ENCODE measurements around the gene CUL9.

DNA sequence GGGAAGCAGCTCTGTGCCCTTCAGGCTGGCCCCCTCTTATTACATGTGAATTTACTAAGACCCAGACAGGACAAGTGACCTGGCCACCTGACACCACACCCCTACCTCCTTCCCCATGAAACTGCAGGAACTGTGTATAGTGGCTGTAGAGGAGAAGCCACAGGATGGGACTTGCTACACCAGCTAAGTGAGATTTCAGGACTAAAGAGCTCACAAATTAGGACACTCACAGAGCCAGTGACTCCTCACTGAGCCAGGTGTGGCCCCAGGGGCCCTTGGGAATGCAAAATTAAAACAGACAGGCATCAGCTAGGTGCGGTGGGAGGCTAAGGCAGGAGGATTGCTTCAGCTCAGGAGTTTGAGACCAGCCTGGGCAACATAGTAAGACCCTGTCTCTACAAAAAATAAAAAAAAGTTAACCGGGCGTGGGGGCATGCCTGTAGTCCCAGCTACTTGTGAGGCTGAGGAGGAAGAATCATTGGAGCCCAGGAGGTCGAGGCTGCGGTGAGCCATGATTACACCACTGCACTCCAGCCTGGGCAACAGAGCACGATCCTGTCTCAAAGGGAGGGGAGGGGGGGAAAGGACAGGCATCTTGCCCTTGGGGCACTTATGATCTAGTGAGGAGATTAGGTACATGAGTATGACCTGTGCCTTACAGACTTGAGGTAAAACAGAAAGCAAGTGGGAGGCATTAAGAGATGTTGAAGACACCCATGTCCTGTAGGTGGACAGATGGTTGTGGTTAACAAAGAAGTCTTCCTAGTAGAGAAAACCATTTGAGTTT is 34.1 kb upstream of the CUL9 start:
- TF ChIP-seq TAF1 (IDR thresholded peaks at IDR 0.05; ENCODE audit: low read depth), result no peak
- no peak for TF ChIP-seq EZH2 (IDR thresholded peaks at IDR 0.05; ENCODE audit: borderline replicate concordance, insufficient read depth, low read length, poor library complexity, severe bottlenecking)
- no peak for TF ChIP-seq MXI1 (conservative IDR thresholded peaks at IDR 0.05; ENCODE audit: poor library complexity, severe bottlenecking)
- TF ChIP-seq, protein P1, sequence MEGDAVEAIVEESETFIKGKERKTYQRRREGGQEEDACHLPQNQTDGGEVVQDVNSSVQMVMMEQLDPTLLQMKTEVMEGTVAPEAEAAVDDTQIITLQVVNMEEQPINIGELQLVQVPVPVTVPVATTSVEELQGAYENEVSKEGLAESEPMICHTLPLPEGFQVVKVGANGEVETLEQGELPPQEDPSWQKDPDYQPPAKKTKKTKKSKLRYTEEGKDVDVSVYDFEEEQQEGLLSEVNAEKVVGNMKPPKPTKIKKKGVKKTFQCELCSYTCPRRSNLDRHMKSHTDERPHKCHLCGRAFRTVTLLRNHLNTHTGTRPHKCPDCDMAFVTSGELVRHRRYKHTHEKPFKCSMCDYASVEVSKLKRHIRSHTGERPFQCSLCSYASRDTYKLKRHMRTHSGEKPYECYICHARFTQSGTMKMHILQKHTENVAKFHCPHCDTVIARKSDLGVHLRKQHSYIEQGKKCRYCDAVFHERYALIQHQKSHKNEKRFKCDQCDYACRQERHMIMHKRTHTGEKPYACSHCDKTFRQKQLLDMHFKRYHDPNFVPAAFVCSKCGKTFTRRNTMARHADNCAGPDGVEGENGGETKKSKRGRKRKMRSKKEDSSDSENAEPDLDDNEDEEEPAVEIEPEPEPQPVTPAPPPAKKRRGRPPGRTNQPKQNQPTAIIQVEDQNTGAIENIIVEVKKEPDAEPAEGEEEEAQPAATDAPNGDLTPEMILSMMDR (IDR thresholded peaks at IDR 0.05; ENCODE audit: poor library complexity, severe bottlenecking), result no peak
- TF ChIP-seq RAD21 (conservative IDR thresholded peaks at IDR 0.05), result no peak
- no peak for TF ChIP-seq POLR2AphosphoS5 (IDR thresholded peaks at IDR 0.05)
